ENCODE measurements around the gene MIDN. TPM values are rescaled to one million over a fixed set of nuclear protein-coding genes. Genes with fewer than 3 reads are reported as not detected.
"Not testable (repeated sequence)": the region's sequence is repeated elsewhere in the genome, so short reads cannot be mapped to it uniquely, and the experiment has no call there.

MIDN gene
- total RNA-seq, 2 experiments from 2014 or later = 29.3 to 29.6 TPM

DNA sequence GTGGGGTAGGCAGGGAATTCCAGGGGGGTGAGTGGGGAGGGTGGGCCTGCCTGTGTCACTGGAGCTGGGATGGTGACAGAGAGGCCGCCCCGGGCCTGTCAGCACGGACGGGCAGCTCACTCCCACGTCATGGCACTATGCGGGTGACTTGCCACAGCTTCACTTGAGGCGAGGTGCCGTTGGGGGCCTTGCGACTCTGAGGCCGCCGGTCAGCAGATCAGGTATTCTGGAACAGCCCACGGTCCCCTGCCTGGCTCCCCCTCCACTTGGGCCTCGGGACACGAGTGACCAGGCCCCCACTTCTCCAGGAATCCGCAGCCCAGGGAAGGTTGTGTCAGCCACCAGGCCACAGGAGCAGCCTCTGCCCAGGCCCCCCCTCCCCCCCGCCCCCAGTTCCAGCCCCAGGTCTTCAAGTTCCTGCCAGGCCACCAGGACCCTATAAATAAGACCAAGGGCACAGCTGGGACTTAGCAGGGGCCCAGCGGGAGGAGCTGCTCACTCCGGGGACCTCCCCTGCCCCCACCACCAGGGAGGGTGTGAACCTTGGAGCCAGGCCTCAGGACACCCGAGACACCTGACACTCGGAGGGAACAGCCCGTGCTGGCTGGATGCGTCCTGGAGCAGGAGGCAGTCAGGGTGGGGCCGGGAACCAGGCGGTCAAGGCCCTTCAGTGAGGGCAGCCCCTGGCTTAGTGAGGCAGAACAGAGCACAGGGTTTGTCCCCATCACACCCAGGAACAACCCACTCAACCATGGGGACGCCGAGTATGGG, 2.7 kb upstream of the MIDN start:
- H3K36me3 Mint-ChIP-seq = peaks cover 2% of the 10 kb centered on the region
- H3K4me3 Mint-ChIP-seq = no peak overlapping the region
- H3K4me1 Mint-ChIP-seq = peaks cover 16% of the 10 kb centered on the region
- no peaks in the 10 kb centered on the region for H3K27me3 Mint-ChIP-seq
- no peak for DNase-seq
- no peak overlapping the region for H3K27ac Mint-ChIP-seq
- no peaks in the 10 kb centered on the region for H3K9me3 Mint-ChIP-seq

DNA sequence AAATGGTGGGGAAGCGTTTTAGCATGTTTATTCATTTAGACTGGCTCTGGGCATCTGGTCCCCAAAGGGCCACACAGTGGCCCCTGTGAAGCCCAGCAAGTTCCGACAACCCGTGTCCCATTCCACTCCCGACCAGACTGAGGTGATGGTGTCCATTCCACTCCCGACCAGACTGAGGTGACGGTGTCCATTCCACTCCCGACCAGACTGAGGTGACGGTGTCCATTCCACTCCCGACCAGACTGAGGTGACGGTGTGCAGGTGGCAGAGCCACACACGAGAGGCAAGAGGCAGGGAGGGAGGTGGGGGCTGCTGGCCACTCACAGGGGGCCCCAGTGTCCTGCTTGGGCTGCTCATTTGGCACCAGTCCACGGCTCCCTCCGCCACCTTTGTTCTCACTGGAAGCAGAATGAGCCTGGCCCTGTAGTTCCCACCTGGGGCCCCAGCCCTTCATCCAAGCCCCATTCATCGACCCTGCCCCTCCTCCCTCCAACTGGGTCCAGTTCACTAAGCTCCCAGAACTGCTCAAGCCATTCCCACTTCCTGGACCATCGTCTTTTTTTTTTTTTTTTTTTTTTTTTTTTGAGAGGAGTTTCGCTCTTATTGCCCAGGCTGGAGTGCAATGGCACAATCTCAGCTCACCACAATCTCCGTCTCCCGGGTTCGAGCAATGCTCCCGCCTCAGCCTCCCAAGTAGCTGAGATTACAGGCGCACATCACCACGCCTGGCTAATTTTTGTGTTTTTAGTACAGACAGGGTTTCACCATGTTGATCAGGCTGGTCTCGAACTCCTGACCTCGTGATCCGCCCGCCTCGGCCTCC, 1.9 kb upstream of the MIDN start:
- not testable (repeated sequence) for H3K9me3 Mint-ChIP-seq, H3K36me3 Mint-ChIP-seq, H3K4me3 Mint-ChIP-seq, H3K27ac Mint-ChIP-seq, DNase-seq, H3K4me1 Mint-ChIP-seq, H3K27me3 Mint-ChIP-seq

DNA sequence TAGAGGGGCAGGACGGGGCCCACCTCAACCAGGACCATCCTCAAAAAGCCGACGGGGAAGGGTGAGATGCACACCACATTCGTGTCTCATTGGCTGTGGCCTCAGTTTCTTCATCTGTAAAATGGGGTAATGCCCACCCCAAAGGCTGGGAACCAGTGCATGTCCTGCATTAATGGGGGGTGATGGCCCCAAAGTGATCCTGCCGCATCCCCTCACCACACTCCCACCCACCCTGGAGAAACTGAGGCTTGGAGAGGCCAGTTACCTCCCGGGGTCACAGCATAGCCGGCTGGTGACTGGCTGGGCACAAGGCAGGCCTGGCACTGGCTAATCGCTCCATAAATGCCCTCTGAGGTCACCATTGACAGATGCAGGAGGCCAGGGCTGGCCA, 640 bp upstream of the MIDN start:
- H3K27me3 Mint-ChIP-seq = no peaks in the 10 kb centered on the region
- no peak overlapping the region for H3K27ac Mint-ChIP-seq
- peaks cover 8% of the 10 kb centered on the region for H3K36me3 Mint-ChIP-seq
- H3K4me3 Mint-ChIP-seq = no peak overlapping the region
- no peaks in the 10 kb centered on the region for H3K9me3 Mint-ChIP-seq
- DNase-seq = no peak
- peaks cover 10% of the 10 kb centered on the region for H3K4me1 Mint-ChIP-seq

DNA sequence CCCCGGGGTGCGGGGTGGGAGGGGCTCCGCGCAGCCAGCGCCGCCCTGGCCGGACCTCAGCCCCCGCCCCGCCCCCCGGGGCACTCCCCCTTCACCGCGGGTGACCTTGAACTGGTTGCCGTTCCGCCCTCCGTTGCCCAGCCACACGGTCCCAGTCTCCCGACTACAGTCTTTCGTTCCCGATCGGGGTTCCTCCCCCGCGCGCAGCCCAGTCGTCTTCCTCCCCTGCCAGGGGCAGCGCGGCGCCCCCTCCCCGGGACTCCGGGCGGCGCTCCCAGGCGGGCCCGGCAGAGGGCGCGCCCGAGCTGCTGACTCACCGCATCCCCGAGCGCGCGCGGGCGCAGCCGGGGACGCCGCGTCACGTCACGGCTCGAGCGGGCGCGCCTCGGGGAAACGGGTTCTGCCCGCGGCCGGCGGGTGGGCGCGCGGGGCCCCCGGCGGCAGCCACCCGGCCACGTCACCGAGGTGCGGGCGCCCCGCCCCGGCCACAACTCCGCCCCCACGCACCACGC, 459 bp downstream of the MIDN start:
- no peaks in the 10 kb centered on the region for H3K27me3 Mint-ChIP-seq
- peaks cover 13% of the 10 kb centered on the region for H3K36me3 Mint-ChIP-seq
- peaks cover 7% of the 10 kb centered on the region for H3K4me1 Mint-ChIP-seq
- H3K9me3 Mint-ChIP-seq = no peaks in the 10 kb centered on the region
- DNase-seq = peak; percentile 87
- H3K4me3 Mint-ChIP-seq = peak overlapping the region; percentile 81
- peak overlapping the region; percentile 80 for H3K27ac Mint-ChIP-seq

DNA sequence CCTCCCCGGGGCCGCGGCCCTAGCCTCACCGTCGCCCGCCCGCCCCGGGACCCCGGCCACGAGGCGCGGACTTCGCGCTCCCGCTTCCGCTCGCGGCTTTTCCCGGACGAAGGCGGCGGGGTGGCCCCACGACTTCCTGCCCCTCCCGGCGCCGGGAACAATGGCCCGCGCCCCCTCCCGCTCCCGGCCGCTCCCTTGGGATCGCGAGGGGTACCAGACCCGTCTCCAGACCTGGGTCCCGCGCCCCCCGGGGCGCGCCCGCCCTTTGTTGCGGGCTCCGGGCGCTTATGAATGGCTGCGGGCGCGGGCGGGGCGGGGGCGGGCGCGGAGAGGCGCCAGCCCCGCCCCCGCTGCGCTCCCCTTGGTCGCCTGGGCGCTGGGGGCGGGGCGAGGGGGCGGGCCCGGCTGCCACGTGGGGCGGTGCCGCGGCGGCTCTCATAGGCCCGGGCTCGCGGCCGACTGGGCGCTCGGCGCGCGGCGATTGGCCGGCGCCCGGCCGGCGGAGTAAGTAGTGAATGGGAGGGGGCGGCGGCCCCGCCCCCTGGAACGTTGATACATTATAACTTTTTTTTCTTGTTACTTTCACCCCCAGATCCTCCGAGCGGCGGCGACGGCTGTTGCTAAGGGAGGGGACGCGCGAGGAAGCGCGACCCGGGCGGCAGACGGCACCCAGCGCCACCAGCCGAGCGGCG, 1.1 kb downstream of the MIDN start:
- DNase-seq = peak; percentile 95
- Mint-ChIP-seq H3K4me1 (peaks cover 7% of the 10 kb centered on the region), H3K27ac (peak overlapping the region; percentile 67), H3K4me3 (peak overlapping the region; percentile 77), H3K27me3 (no peaks in the 10 kb centered on the region), H3K9me3 (no peaks in the 10 kb centered on the region), H3K36me3 (peaks cover 13% of the 10 kb centered on the region)

DNA sequence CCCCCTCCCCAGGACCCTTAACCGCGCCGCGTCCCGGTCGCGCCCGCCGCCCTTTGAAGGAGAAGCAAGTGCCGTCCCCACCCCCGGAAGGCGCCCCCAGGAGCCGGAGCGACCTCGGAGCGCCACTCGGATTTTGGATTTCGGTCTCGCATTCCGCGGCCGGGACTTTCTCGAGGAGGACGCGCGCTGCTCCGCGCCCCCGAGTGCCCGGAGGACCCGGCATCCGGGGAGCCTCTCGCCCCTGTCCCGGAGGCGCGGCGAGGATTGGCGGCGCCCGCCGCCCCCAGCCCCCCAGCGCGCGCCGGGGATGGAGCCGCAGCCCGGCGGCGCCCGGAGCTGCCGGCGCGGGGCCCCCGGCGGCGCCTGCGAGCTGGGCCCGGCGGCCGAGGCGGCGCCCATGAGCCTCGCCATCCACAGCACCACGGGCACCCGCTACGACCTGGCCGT, 1.6 kb downstream of the MIDN start:
- Mint-ChIP-seq H3K4me1 (peaks cover 9% of the 10 kb centered on the region), H3K27ac (peak overlapping the region; percentile 67), H3K36me3 (peaks cover 16% of the 10 kb centered on the region), H3K9me3 (no peaks in the 10 kb centered on the region), H3K27me3 (no peaks in the 10 kb centered on the region), H3K4me3 (peak overlapping the region; percentile 77)
- DNase-seq = no peak

DNA sequence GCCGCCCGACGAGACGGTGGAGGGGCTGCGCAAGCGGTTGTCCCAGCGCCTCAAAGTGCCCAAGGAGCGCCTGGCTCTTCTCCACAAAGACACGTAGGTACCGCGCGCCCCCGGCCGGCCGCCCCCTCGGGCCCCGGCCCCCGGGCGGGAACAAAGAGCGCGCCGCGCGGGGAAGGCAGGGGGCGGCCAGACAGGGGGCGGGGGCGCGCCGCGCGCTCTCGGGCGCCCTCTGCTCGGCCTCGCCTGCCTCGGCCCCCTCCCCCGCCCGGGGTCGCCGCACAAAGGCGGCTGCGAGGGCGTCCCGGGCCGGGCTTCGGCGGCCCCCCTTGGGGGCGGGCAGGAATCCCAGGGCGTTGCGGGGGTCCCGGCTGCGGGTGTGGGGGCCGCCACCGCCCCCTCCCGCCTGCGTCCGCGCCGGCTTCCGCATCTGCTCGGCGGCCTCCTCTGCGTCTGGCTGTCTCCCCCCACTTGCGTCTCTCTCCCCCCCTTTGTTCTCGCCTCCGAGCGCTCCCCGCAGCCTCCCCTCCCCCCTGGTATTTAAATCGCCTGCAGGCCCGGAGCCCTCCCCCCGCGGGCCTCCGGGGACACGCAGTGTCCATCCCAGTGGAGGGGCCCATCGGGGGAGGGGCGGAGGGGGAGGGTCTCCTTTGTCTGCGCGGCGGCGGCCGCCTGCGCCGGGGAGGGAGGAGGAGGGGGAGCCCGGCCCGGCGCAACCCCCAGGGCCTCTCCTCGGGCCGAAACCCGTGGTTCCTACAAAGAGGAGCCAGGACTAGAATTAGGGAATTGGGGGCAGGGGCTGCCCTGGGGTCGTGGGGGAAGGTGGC, 2.3 kb downstream of the MIDN start:
- Mint-ChIP-seq H3K4me1 (peaks cover 9% of the 10 kb centered on the region), H3K9me3 (no peaks in the 10 kb centered on the region), H3K4me3 (peak overlapping the region; percentile 92), H3K27ac (peak overlapping the region; percentile 93), H3K27me3 (no peaks in the 10 kb centered on the region), H3K36me3 (peaks cover 17% of the 10 kb centered on the region)
- DNase-seq = peak; percentile 57

DNA sequence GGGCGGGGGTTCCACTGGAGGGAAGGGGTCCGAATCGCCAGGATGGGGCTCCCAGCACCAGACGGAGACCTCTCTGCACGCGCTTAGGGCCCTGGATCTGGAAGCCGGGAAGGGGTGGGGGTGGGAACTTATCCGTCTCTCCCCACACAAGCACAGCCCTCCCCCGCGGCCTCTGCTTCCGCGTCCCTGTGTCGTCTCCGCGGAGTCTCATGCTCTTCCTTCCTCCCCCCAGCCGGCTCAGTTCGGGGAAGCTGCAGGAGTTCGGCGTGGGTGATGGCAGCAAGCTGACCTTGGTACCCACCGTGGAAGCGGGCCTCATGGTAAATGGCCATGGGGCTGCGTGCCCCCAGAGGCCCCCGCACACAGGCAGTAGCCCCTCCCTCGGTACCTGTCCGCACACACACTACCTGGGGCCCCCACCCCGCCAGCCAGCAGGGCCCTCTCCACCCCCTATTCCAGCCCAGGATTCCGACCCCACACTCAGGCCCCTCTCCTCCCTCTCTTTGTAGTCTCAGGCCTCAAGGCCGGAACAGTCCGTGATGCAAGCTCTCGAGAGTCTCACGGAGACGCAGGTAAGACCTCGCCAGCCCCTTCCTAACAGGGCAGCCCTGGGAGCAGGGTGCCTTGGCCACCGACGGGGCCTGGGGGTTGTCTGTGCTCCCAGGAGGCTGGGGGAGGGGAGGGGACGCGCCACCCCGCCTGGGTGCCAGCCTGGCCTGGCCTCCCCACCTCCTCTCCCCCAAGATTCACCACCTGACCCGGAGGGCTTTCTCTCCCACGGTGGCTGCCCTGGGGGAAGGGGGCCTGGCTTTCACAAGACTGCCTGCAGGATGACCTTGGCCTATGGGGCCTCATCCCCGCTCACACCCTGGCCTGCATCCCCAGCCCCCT, 3.2 kb downstream of the MIDN start:
- peak overlapping the region; percentile 93 for H3K27ac Mint-ChIP-seq
- peak overlapping the region; percentile 92 for H3K4me3 Mint-ChIP-seq
- peak; percentile 73 for DNase-seq
- H3K27me3 Mint-ChIP-seq = no peaks in the 10 kb centered on the region
- peaks cover 9% of the 10 kb centered on the region for H3K4me1 Mint-ChIP-seq
- H3K9me3 Mint-ChIP-seq = no peaks in the 10 kb centered on the region
- peaks cover 17% of the 10 kb centered on the region for H3K36me3 Mint-ChIP-seq

DNA sequence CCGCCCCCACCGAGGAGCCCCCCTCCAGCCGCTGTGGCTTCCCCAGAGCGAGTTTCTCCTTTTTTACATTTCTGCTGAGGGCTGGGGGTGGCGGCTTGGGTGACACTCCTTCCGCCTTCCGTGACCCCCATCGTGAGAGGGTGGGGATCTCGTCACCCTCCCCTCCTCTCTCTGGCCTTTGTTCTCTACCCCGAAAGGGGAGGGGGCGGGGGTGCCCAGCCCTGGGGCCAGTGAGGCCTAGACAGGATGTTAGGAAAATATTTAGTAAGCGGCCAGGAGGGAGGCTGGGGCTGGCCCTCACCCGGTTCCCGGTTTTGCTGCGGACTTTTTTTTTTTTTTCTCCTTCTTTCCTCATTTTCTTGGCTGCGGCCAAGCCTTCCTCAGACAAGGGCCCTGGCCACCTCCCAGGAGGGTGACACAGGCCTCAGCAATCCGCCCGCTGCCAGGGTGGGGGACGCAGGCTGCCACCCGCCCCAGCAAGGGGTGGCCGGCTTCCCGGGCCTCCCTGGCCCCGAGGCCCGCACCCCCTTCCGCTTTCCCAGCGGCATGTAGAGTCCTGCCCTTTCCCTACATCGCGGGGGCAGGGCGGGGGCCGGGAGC, 3.9 kb downstream of the MIDN start:
- Mint-ChIP-seq H3K27ac (peak overlapping the region; percentile 93), H3K4me1 (peaks cover 10% of the 10 kb centered on the region), H3K4me3 (peak overlapping the region; percentile 92), H3K27me3 (no peaks in the 10 kb centered on the region), H3K36me3 (peaks cover 18% of the 10 kb centered on the region), H3K9me3 (no peaks in the 10 kb centered on the region)
- peak; percentile 83 for DNase-seq

DNA sequence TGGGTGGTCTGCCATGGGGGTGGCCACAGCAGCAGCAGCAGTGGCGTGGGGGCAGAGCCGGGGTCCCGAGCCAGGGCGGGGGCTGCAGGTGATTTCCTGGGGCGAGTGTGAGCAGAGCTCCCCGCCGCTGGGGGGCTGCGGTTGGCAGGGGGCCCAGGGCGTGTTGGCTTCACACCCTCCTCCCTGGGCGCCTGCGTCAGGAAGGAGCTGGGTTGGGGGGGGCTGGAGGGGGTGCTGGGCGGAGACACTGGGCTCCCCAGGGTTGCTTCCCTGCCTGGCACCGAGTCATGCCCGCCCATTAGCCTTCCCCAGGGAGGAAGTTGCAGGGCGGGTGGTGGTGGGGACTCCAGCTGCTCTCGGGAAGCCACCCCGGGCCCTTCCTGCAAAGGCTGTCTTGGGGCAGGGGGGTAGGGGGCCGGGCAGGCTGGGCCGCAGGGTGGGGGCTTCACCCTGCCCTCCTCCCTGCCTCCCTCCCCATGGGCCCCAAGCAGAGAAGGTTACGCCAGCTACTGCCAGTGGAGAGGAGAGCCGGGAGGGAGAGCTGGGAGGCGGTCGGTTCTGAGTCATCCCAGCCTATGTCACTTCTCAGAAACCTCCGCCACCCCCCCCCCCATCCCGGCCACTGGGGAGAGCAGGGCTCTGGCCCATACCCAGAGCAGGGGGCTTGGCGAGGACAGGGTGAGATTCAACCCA, 4.6 kb downstream of the MIDN start:
- peak; percentile 80 for DNase-seq
- peaks cover 22% of the 10 kb centered on the region for H3K36me3 Mint-ChIP-seq
- H3K4me3 Mint-ChIP-seq = peak overlapping the region; percentile 92
- H3K27me3 Mint-ChIP-seq = no peaks in the 10 kb centered on the region
- H3K27ac Mint-ChIP-seq = peak overlapping the region; percentile 87
- no peaks in the 10 kb centered on the region for H3K9me3 Mint-ChIP-seq
- peaks cover 15% of the 10 kb centered on the region for H3K4me1 Mint-ChIP-seq

DNA sequence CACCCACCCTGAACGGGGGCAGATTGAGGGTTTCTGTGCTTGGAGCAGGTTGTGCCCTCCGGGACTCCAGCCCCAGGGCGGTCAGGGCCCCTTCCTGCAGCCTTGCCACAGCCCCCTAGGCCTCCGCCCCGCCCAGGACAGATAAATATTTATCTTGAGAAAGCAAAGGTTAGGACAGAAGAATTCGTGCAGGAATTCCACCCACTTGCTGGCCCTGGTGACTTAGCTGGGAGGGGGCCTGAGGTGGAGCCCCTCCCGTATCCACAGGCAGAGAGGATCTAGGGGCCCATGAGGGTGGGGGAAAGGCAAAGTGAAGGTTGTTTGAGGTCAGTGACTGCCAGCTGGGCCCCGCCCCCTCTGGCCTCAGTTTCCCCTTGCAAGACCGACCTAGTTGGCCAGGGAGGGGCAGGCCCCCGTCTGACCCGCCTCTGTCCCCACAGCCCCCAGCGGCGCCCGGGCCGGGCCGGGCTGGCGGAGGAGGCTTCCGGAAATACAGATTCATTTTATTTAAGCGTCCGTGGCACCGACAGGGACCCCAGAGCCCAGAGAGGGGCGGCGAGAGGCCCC, 5.2 kb downstream of the MIDN start:
- Mint-ChIP-seq H3K27me3 (no peaks in the 10 kb centered on the region), H3K4me3 (peak overlapping the region; percentile 65), H3K27ac (peak overlapping the region; percentile 87), H3K4me1 (peaks cover 21% of the 10 kb centered on the region), H3K36me3 (peaks cover 22% of the 10 kb centered on the region), H3K9me3 (no peaks in the 10 kb centered on the region)
- no peak for DNase-seq

DNA sequence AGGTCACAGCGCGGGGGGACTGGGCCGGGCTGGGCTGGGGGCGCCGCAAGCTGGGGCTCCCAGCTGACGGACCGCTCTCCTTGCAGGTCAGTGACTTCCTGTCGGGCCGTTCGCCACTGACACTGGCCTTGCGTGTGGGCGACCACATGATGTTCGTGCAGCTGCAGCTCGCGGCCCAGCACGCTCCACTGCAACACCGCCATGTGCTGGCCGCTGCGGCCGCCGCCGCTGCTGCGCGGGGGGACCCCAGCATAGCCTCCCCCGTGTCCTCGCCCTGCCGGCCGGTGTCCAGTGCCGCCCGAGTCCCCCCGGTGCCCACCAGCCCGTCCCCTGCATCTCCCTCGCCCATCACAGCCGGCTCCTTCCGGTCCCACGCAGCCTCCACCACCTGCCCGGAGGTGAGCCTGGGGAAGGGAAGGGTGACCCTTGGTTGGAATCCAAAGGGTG, 5.7 kb downstream of the MIDN start:
- H3K9me3 Mint-ChIP-seq = no peaks in the 10 kb centered on the region
- no peaks in the 10 kb centered on the region for H3K27me3 Mint-ChIP-seq
- H3K4me1 Mint-ChIP-seq = peaks cover 25% of the 10 kb centered on the region
- peaks cover 23% of the 10 kb centered on the region for H3K36me3 Mint-ChIP-seq
- DNase-seq = no peak
- H3K27ac Mint-ChIP-seq = no peak overlapping the region
- H3K4me3 Mint-ChIP-seq = no peak overlapping the region
